ENCODE results near the gene CDHR5.
A peak's percentile ranks its signal among the peaks of the same experiment; 100 is the strongest.

The CDHR5 gene

GRCh38 chr11:586376-587316 is 38.1 kb downstream of the CDHR5 start:
- Histone ChIP-seq H3K27me3 (ENCODE audit: control insufficient read depth, insufficient read depth, low read length) (no peaks in the 10 kb centered on the region), H3K4me1 (ENCODE audit: control insufficient read depth, insufficient read depth, low read length) (no peaks in the 10 kb centered on the region), H3K4me3 (ENCODE audit: low read depth, low read length) (no peak overlapping the region), H3K9me3 (ENCODE audit: control insufficient read depth, insufficient read depth, low read length) (no peaks in the 10 kb centered on the region), H3K36me3 (ENCODE audit: control insufficient read depth, insufficient read depth, low read length) (peaks cover 44% of the 10 kb centered on the region), H3K9ac (ENCODE audit: low read depth, low read length) (no peak overlapping the region)

GRCh38 chr11:584287-584686 is 40.5 kb downstream of the CDHR5 start:
- Histone ChIP-seq H3K4me1 (ENCODE audit: control insufficient read depth, insufficient read depth, low read length) (no peaks in the 10 kb centered on the region), H3K36me3 (ENCODE audit: control insufficient read depth, insufficient read depth, low read length) (peaks cover 37% of the 10 kb centered on the region), H3K4me3 (ENCODE audit: low read depth, low read length) (no peak overlapping the region), H3K9ac (ENCODE audit: low read depth, low read length) (no peak overlapping the region), H3K27me3 (ENCODE audit: control insufficient read depth, insufficient read depth, low read length) (no peaks in the 10 kb centered on the region), H3K9me3 (ENCODE audit: control insufficient read depth, insufficient read depth, low read length) (no peaks in the 10 kb centered on the region)

DNA sequence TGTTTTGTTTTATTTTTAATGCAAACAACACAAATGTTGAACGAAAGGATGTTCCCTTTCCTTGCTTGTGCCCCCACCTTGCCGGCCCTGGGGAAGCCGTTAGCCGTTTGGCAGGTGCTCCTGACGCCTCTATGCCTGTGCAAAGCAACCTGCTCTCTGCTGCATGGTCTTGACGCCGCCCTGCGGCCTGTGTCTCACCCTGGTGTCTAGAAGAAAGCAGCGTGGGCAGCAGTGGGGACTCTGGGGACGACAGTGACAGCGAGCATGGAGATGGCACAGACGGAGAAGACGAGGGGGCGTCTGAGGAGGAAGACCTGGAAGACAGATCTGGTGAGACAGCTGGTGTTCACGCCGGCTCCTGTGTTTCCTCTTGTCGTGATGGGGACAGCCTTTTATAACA is 43.0 kb downstream of the CDHR5 start:
- Histone ChIP-seq H3K36me3 (ENCODE audit: control insufficient read depth, insufficient read depth, low read length) (peaks cover 25% of the 10 kb centered on the region), H3K4me3 (ENCODE audit: low read depth, low read length) (no peak overlapping the region), H3K4me1 (ENCODE audit: control insufficient read depth, insufficient read depth, low read length) (peaks cover 3% of the 10 kb centered on the region), H3K9me3 (ENCODE audit: control insufficient read depth, insufficient read depth, low read length) (no peaks in the 10 kb centered on the region), H3K27me3 (ENCODE audit: control insufficient read depth, insufficient read depth, low read length) (no peaks in the 10 kb centered on the region), H3K9ac (ENCODE audit: low read depth, low read length) (no peak overlapping the region)

DNA sequence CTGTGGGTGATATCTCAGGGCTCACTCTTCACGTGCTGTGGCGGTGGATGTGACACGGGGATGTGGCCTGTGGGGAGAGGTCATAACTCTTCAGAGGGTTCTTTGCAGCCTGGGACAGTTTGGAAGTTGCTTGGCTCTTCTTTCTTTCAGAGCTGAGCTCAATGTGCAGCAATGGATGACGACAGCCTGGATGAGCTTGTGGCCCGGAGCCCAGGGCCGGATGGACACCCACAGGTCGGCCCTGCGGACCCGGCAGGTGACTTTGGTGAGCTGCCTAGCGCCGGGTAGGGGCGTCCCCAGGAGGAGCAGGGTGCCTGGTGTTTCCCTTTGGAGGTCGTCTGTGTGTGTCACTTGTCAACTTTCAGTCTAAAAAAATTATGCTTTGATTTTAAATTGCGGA is 43.4 kb downstream of the CDHR5 start:
- Histone ChIP-seq H3K9ac (ENCODE audit: low read depth, low read length) (no peak overlapping the region), H3K4me3 (ENCODE audit: low read depth, low read length) (no peak overlapping the region), H3K9me3 (ENCODE audit: control insufficient read depth, insufficient read depth, low read length) (no peaks in the 10 kb centered on the region), H3K27me3 (ENCODE audit: control insufficient read depth, insufficient read depth, low read length) (no peaks in the 10 kb centered on the region), H3K36me3 (ENCODE audit: control insufficient read depth, insufficient read depth, low read length) (peaks cover 21% of the 10 kb centered on the region), H3K4me1 (ENCODE audit: control insufficient read depth, insufficient read depth, low read length) (peaks cover 3% of the 10 kb centered on the region)

DNA sequence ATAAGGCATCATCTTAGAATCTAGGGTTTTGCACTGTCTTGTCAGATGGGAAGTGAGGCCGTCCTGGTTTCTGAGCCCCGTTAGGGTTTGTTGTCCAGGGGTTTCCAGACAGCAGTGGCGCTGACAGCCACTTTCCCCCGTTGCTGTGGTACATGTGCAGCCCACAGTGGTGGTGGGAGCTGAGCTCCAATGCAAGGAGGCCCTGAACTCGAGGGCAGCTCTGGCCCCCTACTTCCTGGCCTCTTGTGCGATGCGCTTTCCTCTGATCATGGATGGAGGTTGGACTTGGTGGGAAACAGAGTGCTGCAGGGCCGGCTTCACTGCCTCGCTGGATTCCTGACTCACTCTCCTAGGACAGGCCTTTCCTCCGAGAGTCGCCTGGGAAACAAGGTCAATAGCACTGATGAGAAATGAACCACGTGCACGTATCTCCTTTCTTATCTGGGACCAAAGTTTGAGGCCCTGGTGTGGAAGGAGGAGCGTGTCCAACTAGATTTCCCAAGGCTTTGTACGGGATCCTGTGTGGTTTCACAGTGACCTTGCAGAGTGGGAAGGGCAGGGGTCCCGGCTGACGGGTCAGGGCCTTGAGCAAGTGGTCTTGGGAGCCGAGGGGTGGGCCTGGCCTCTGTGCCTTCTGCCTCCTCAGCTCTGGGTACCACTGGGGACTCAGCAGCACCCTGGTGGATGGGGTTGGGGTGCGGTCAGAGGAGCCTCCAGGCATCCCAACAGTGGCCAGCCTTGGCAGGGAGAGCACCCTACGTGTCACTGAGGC is 44.7 kb downstream of the CDHR5 start:
- Histone ChIP-seq H3K4me3 (ENCODE audit: low read depth, low read length) (no peak overlapping the region), H3K27me3 (ENCODE audit: control insufficient read depth, insufficient read depth, low read length) (peaks cover 2% of the 10 kb centered on the region), H3K4me1 (ENCODE audit: control insufficient read depth, insufficient read depth, low read length) (peaks cover 3% of the 10 kb centered on the region), H3K9me3 (ENCODE audit: control insufficient read depth, insufficient read depth, low read length) (no peaks in the 10 kb centered on the region), H3K9ac (ENCODE audit: low read depth, low read length) (peak overlapping the region; percentile 16), H3K36me3 (ENCODE audit: control insufficient read depth, insufficient read depth, low read length) (peaks cover 20% of the 10 kb centered on the region)

GRCh38 chr11:578276-579035 is 46.3 kb downstream of the CDHR5 start:
- peaks cover 5% of the 10 kb centered on the region for H3K4me1 ChIP-seq (ENCODE audit: control insufficient read depth, insufficient read depth, low read length)
- H3K36me3 ChIP-seq (ENCODE audit: control insufficient read depth, insufficient read depth, low read length), result peaks cover 12% of the 10 kb centered on the region
- H3K9ac ChIP-seq (ENCODE audit: low read depth, low read length), result no peak overlapping the region

GRCh38 chr11:577611-577894 is 47.2 kb downstream of the CDHR5 start:
- peaks cover 5% of the 10 kb centered on the region for H3K27me3 ChIP-seq (ENCODE audit: control insufficient read depth, insufficient read depth, low read length)
- peak overlapping the region; percentile 80 for H3K4me3 ChIP-seq (ENCODE audit: low read depth, low read length)
- peaks cover 10% of the 10 kb centered on the region for H3K36me3 ChIP-seq (ENCODE audit: control insufficient read depth, insufficient read depth, low read length)
- no peaks in the 10 kb centered on the region for H3K9me3 ChIP-seq (ENCODE audit: control insufficient read depth, insufficient read depth, low read length)
- no peak overlapping the region for H3K9ac ChIP-seq (ENCODE audit: low read depth, low read length)
- H3K4me1 ChIP-seq (ENCODE audit: control insufficient read depth, insufficient read depth, low read length), result peaks cover 5% of the 10 kb centered on the region

More at GRCh38 chr11:578276-579035, 46.3 kb downstream of the CDHR5 start:
- Histone ChIP-seq H3K4me3 (ENCODE audit: low read depth, low read length) (no peak overlapping the region), H3K9me3 (ENCODE audit: control insufficient read depth, insufficient read depth, low read length) (no peaks in the 10 kb centered on the region), H3K27me3 (ENCODE audit: control insufficient read depth, insufficient read depth, low read length) (peaks cover 5% of the 10 kb centered on the region)

DNA sequence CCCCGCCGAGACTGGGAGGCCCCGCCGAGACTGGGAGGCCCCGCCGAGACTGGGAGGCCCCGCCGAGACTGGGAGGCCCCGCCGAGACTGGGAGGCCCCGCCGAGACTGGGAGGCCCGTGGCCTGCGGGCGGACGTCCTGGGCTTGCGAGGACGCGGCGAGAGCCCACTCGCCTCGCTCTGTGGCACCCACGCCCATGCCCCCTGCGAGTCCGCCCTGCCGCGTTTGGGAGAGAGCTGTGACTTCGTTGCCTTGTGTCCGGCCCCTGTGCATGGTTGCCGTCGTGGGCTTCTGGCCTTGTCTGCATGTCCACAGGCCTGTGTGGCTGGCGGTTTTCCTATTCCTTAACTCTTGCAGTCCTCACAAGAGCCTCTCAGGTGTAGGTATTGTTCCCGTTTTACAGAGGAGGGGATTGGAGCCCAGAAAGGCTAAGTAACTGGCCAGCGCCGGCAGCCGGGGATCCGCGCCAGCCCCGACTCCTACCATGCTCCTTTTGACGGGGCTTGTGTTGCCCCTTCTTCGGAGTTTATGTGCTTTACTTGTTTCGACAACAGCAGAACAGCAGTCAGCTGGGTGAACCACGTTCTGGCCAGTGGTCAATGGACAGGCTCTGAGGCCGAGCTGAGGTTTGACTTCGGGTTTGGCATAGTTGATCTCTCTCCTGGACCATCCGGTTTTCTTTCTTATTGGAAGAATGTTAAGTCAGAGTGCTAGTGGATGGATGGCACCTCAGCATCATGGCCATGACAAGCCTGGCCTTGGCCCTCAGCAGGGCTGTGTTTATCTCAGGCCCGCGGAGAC is 47.7 kb downstream of the CDHR5 start:
- H3K9ac ChIP-seq (ENCODE audit: low read depth, low read length), result peak overlapping the region; percentile 63
- H3K27me3 ChIP-seq (ENCODE audit: control insufficient read depth, insufficient read depth, low read length), result peaks cover 5% of the 10 kb centered on the region
- peaks cover 9% of the 10 kb centered on the region for H3K36me3 ChIP-seq (ENCODE audit: control insufficient read depth, insufficient read depth, low read length)
- H3K4me1 ChIP-seq (ENCODE audit: control insufficient read depth, insufficient read depth, low read length), result peaks cover 5% of the 10 kb centered on the region
- H3K4me3 ChIP-seq (ENCODE audit: low read depth, low read length), result peak overlapping the region; percentile 80
- no peaks in the 10 kb centered on the region for H3K9me3 ChIP-seq (ENCODE audit: control insufficient read depth, insufficient read depth, low read length)

DNA sequence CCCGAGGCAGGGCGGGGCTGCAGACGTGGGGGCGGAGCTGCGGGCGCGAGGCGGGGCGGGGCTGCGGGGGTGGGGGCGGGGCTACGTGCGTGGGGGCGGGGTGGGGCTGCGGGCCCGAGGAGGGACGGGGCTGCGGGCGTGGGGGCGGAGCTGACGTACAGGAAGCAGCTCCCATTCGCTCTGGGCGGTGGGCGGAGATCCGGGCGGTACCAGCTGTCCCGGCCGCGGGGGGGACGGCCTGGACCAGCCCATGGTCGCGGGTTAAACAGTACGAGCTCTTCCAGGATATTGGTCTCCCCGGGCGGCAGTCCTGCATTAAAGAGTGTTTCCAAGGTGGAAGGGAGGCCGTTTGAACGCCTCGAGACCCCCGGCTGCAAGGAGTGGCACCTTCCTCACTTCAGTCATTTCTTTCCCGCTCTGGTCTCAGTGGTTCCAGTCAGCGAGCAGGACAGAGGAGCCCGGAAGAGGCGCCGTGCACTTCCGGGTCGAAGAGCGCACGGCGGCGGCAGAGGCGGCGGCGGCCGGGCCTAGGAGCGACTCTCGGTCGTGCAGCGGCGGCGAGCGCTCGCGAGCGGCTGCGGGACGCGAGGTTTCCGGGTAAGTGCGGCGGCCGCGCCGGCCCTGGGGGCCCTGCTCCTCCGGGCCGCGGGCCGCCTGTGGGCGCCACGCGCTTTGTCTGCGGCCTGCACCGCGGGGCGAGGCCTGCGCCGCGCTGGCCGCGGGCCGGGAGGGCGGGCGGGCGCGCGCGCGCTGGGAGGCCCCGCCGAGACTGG is 48.6 kb downstream of the CDHR5 start, which contains the start of gene PHRF1:
TSS of gene PHRF1 (plus strand) at position 475 of the 773 bp plus-strand sequence. CDS start 5,043 bp downstream, outside the sequence.
- peaks cover 5% of the 10 kb centered on the region for H3K27me3 ChIP-seq (ENCODE audit: control insufficient read depth, insufficient read depth, low read length)
- peak within 1 kb of the TSS; percentile 81 for H3K4me3 ChIP-seq (ENCODE audit: low read depth, low read length)
- no peaks in the 10 kb centered on the region for H3K9me3 ChIP-seq (ENCODE audit: control insufficient read depth, insufficient read depth, low read length)
- peaks cover 2% of the 10 kb centered on the region for H3K36me3 ChIP-seq (ENCODE audit: control insufficient read depth, insufficient read depth, low read length)
- peak within 1 kb of the TSS; percentile 96 for H3K9ac ChIP-seq (ENCODE audit: low read depth, low read length)
- peaks cover 9% of the 10 kb centered on the region for H3K4me1 ChIP-seq (ENCODE audit: control insufficient read depth, insufficient read depth, low read length)

DNA sequence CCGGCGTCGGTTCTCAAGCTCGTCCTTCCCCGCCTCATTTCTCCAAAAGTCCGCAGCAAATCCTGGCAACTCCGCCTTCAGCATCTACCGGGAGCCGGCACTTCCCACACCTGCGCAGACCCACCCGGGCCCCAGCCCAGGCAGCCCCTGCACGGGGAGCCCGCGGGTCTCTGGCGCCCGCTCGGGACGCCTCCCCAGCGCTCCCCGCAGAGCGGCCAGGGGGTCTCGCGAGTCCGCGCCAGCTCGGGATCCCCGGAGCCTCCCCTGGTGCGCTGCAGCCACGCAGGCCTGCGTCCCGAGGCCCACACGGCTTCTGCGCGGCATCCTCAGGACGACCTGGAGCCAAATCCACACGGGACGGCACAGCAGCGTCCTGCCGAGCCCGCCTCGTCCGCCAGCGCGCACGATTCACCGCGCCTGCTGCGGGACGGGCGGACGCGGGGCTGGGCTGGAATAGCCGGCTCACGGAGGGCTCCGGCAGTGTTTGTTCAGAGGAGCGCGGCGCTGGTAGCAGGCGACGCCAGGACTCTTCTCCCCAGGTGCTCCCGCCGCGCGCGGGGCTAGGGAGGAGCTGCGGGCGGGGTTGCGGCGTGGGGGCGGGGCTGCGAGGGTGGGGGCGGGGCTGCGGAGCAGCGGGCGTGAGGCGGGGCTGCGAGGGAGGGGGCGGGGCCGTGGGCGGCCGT is 49.3 kb downstream of the CDHR5 start:
- H3K27me3 ChIP-seq (ENCODE audit: control insufficient read depth, insufficient read depth, low read length), result peaks cover 5% of the 10 kb centered on the region
- H3K36me3 ChIP-seq (ENCODE audit: control insufficient read depth, insufficient read depth, low read length), result no peaks in the 10 kb centered on the region
- H3K9ac ChIP-seq (ENCODE audit: low read depth, low read length), result no peak overlapping the region
- no peaks in the 10 kb centered on the region for H3K9me3 ChIP-seq (ENCODE audit: control insufficient read depth, insufficient read depth, low read length)
- H3K4me1 ChIP-seq (ENCODE audit: control insufficient read depth, insufficient read depth, low read length), result peaks cover 11% of the 10 kb centered on the region
- H3K4me3 ChIP-seq (ENCODE audit: low read depth, low read length), result peak overlapping the region; percentile 78
